Measurements from ENCODE around the gene NUCB1.

- TF ChIP-seq CTCF (IDR thresholded peaks at IDR 0.05): no peak
- no peak for TF ChIP-seq POLR2A (IDR thresholded peaks at IDR 0.05)
- TF ChIP-seq POLR2AphosphoS5 (IDR thresholded peaks at IDR 0.05): no peak
- TF ChIP-seq EP300 (IDR thresholded peaks at IDR 0.05): no peak
Observed at GRCh38 chr19:48940902-48941301, 40.8 kb downstream of the NUCB1 start.
